Measurements from ENCODE around the gene TSPAN19. TPM values are rescaled to one million over a fixed set of nuclear protein-coding genes. Genes with fewer than 3 reads are reported as not detected.

Gene TSPAN19
- polyA plus RNA-seq, 1 donor (not counting 4 experiments of a cell fraction or from before 2014, with no cell fraction given), result 0.05 TPM

GRCh38 chr12:85076688-85077430 lies 40.8 kb upstream of the TSPAN19 start:
- Histone ChIP-seq H3K4me2 (ENCODE audit: control insufficient read depth, extremely low read depth, insufficient read depth, low read depth, low read length) (peak overlapping the region; percentile 51), H3K9me3 (ENCODE audit: control insufficient read depth, low read depth, low read length) (no peaks in the 10 kb centered on the region), H3K27me3 (ENCODE audit: control insufficient read depth, extremely low read depth, insufficient read depth, low read length) (no peaks in the 10 kb centered on the region), H3K4me1 (ENCODE audit: control insufficient read depth, extremely low read depth, insufficient read depth, low read length) (peaks cover 5% of the 10 kb centered on the region), H2AFZ (ENCODE audit: control insufficient read depth, low read length) (peak overlapping the region; percentile 46), H3K4me3 (ENCODE audit: control insufficient read depth in 2 of 3, extremely low read depth in 1 of 3, insufficient read depth in 2 of 3, low read depth in 1 of 3, low read length in 3 of 3) (no peak overlapping the region), H3K79me2 (ENCODE audit: control insufficient read depth, insufficient read depth, low read length) (no peaks in the 10 kb centered on the region), H3K9me1 (ENCODE audit: control insufficient read depth, extremely low read depth, insufficient read depth, low read length) (no peaks in the 10 kb centered on the region), H4K20me1 (ENCODE audit: control insufficient read depth, extremely low read depth, insufficient read depth, low read length) (no peaks in the 10 kb centered on the region), H3K9ac (ENCODE audit: control insufficient read depth, extremely low read depth, insufficient read depth, low read length) (no peak overlapping the region), H3K27ac (ENCODE audit: control insufficient read depth, insufficient read depth, low read length) (no peak overlapping the region), H3K36me3 (ENCODE audit: control insufficient read depth in 2 of 2, extremely low read depth in 1 of 2, insufficient read depth in 2 of 2, low read length in 2 of 2) (no peaks in the 10 kb centered on the region)
- no peak for TF ChIP-seq EZH2 (IDR thresholded peaks at IDR 0.05; ENCODE audit: low read length)
- peak in 2 of 3 experiments; percentile 41 to 42 for TF ChIP-seq CTCF (optimal IDR thresholded peaks at IDR 0.05 in 1 of 3, IDR thresholded peaks at IDR 0.05 in 1 of 3, conservative IDR thresholded peaks at IDR 0.05 in 1 of 3; ENCODE audit: extremely low read depth in 1 of 3, insufficient read depth in 2 of 3, low read length in 3 of 3)
- dilution Hi-C loops (cut with MboI; ENCODE audit: extremely low pct_ligation_motif_present, low sequenced_read_pairs), result no loop called here
- FAIRE-seq (peak; percentile 93), DNase-seq (ENCODE audit: low read depth, low spot score) (peak; percentile 52)

- Histone ChIP-seq H3K9ac (ENCODE audit: control insufficient read depth, extremely low read depth, insufficient read depth, low read length) (no peak overlapping the region), H3K79me2 (ENCODE audit: control insufficient read depth, insufficient read depth, low read length) (no peaks in the 10 kb centered on the region), H3K9me1 (ENCODE audit: control insufficient read depth, extremely low read depth, insufficient read depth, low read length) (no peaks in the 10 kb centered on the region), H3K27me3 (ENCODE audit: control insufficient read depth, extremely low read depth, insufficient read depth, low read length) (no peaks in the 10 kb centered on the region), H3K4me1 (ENCODE audit: control insufficient read depth, extremely low read depth, insufficient read depth, low read length) (peaks cover 5% of the 10 kb centered on the region), H3K9me3 (ENCODE audit: control insufficient read depth, low read depth, low read length) (no peaks in the 10 kb centered on the region), H4K20me1 (ENCODE audit: control insufficient read depth, extremely low read depth, insufficient read depth, low read length) (no peaks in the 10 kb centered on the region), H3K36me3 (ENCODE audit: control insufficient read depth in 2 of 2, extremely low read depth in 1 of 2, insufficient read depth in 2 of 2, low read length in 2 of 2) (no peaks in the 10 kb centered on the region), H3K27ac (ENCODE audit: control insufficient read depth, insufficient read depth, low read length) (no peak overlapping the region), H2AFZ (ENCODE audit: control insufficient read depth, low read length) (no peak overlapping the region), H3K4me3 (ENCODE audit: control insufficient read depth in 2 of 3, extremely low read depth in 1 of 3, insufficient read depth in 2 of 3, low read depth in 1 of 3, low read length in 3 of 3) (no peak overlapping the region), H3K4me2 (ENCODE audit: control insufficient read depth, extremely low read depth, insufficient read depth, low read depth, low read length) (no peak overlapping the region)
- dilution Hi-C loops (cut with MboI; ENCODE audit: extremely low pct_ligation_motif_present, low sequenced_read_pairs), result no loop called here
- TF ChIP-seq EZH2 (IDR thresholded peaks at IDR 0.05; ENCODE audit: low read length), result no peak
- DNase-seq (ENCODE audit: low read depth, low spot score), result no peak
- no peak for FAIRE-seq
Observed at GRCh38 chr12:85072826-85073225, 36.7 kb upstream of the TSPAN19 start.

All from keratinocyte (primary cell).